HL-60/S4 (cell line): ENCODE measurements around the gene CYB561.

Source experiments
- in situ Hi-C: fragments of 300-500 bp; cut with MboI; formaldehyde crosslinking; loops from 2 replicates; pipeline ENCODE4 v1.14.3; 2022; ENCODE audit warnings: low sequenced_read_pairs

The CYB561 gene

GRCh38 chr17:63445954-63446752, at the start of gene CYB561:
CYB561 (minus strand) TSS chr17:63446306; CDS start chr17:63437547, 8,759 bp downstream.
- in situ Hi-C loops = loop anchor here (25.0 kb wide), 2 partner anchors 266 to 391 kb away; partner anchors contain the start of genes FTSJ3, LIMD2, PSMC5 and SMARCD2

GRCh38 chr17:63495491-63495890, 49.4 kb upstream of the CYB561 start:
- in situ Hi-C loops = no loop called here

- in situ Hi-C loops = no loop called here
Measured at GRCh38 chr17:63494300-63494928, 48.3 kb upstream of the CYB561 start.

- in situ Hi-C loops = no loop called here
Measured at GRCh38 chr17:63493411-63493810, 47.3 kb upstream of the CYB561 start.

- in situ Hi-C loops = no loop called here
Measured at GRCh38 chr17:63492940-63493339, 46.8 kb upstream of the CYB561 start.

GRCh38 chr17:63491977-63492618, 46.0 kb upstream of the CYB561 start:
- in situ Hi-C loops = no loop called here

GRCh38 chr17:63491413-63491812, 45.3 kb upstream of the CYB561 start:
- in situ Hi-C loops = no loop called here

GRCh38 chr17:63490858-63491400, 44.8 kb upstream of the CYB561 start:
- in situ Hi-C loops = no loop called here

- in situ Hi-C loops = no loop called here
Measured at GRCh38 chr17:63490329-63490728, 44.2 kb upstream of the CYB561 start.

GRCh38 chr17:63489291-63489690, 43.2 kb upstream of the CYB561 start:
- in situ Hi-C loops = no loop called here

GRCh38 chr17:63488851-63489250, 42.7 kb upstream of the CYB561 start:
- in situ Hi-C loops = no loop called here

GRCh38 chr17:63487014-63487339, 40.9 kb upstream of the CYB561 start:
- in situ Hi-C loops = no loop called here

- in situ Hi-C loops = no loop called here
Measured at GRCh38 chr17:63486317-63487013, 40.4 kb upstream of the CYB561 start.

- in situ Hi-C loops = no loop called here
Measured at GRCh38 chr17:63483655-63484575, 37.8 kb upstream of the CYB561 start.

- in situ Hi-C loops = no loop called here
Measured at GRCh38 chr17:63483038-63483437, 36.9 kb upstream of the CYB561 start.

GRCh38 chr17:63482509-63482908, 36.4 kb upstream of the CYB561 start:
- in situ Hi-C loops = no loop called here

GRCh38 chr17:63481488-63481870, 35.4 kb upstream of the CYB561 start:
- in situ Hi-C loops = no loop called here

- in situ Hi-C loops = no loop called here
Measured at GRCh38 chr17:63480826-63481487, 34.9 kb upstream of the CYB561 start.

- in situ Hi-C loops = no loop called here
Measured at GRCh38 chr17:63480192-63480784, 34.2 kb upstream of the CYB561 start.
